ENCODE results near the gene SEC23A. TPM values are rescaled to one million over a fixed set of nuclear protein-coding genes. Genes with fewer than 3 reads are reported as not detected.
"Not testable (repeated sequence)": the region's sequence is repeated elsewhere in the genome, so short reads cannot be mapped to it uniquely, and the experiment has no call there.

SEC23A gene
- polyA plus RNA-seq, 2 of the 4 experiments (the other 2 are of a cell fraction) = 96.4 to 176 TPM

GRCh38 chr14:39060818-39061437, 42.1 kb downstream of the SEC23A start (continued):
- no peak for TF ChIP-seq KDM5A (IDR thresholded peaks at IDR 0.05)

- POLR2A ChIA-PET = no interaction called here
- 81% methylated on average over 10 of the region's 10 CpGs for WGBS (ENCODE audit: missing lambda C conversion rate)
- CTCF ChIA-PET = interaction anchor here (0.7 to 1.0 kb wide), 2 partner anchors 41 to 699 kb away, joined by 3 read pairs; no protein-coding TSS in a partner anchor
- H3K9me3 ChIP-seq = peaks cover 44% of the 10 kb centered on the region
- no peak overlapping the region for H3K4me3 ChIP-seq
- ATAC-seq (peak in 1 of 2 experiments; percentile 34; a peak in 1 of 6 replicates), DNase-seq (ENCODE audit: low read depth in 1 of 2, low spot score in 1 of 2) (peak in 1 of 2 experiments; percentile 57), FAIRE-seq (no peak)
- 0 out of 3 replicates have a peak, but pooled peaks cover 1% of the 10 kb centered on the region for H3K4me1 ChIP-seq
- no peak overlapping the region for H3K4me2 ChIP-seq
- TF ChIP-seq HES2 (IDR thresholded peaks at IDR 0.05) (peak; percentile 15; the same call in 1 of the 2 replicates), FOSB (CRISPR knock-in tag; IDR thresholded peaks at IDR 0.05) (no peak), NR3C1 (IDR thresholded peaks at IDR 0.05) (no peak), MAX (IDR thresholded peaks at IDR 0.05) (0 out of 2 replicates have a peak, but pooled peaks have one; percentile 24), FOSL2 (IDR thresholded peaks at IDR 0.05) (no peak), FOSL2 (CRISPR knock-in tag; IDR thresholded peaks at IDR 0.05) (no peak), CHD2 (IDR thresholded peaks at IDR 0.05; ENCODE audit: low read length, partially characterized antibody) (no peak), SMC3 (IDR thresholded peaks at IDR 0.05) (no peak), HOXB13 (CRISPR knock-in tag; IDR thresholded peaks at IDR 0.05; ENCODE audit: low read depth) (no peak), BHLHE40 (IDR thresholded peaks at IDR 0.05; ENCODE audit: low read depth, low read length) (no peak)
- no peak overlapping the region for H3K27ac ChIP-seq
These were observed 47.1 kb downstream of the SEC23A start for GRCh38 chr14:39055786-39056474.

GRCh38 chr14:39052869-39053454, 50.1 kb downstream of the SEC23A start:
- FAIRE-seq, H3K4me1 ChIP-seq, CTCF ChIA-PET: not testable (repeated sequence)

GRCh38 chr14:39050389-39050788, 52.6 kb downstream of the SEC23A start:
- DNase-seq (ENCODE audit: low read depth in 1 of 2, low spot score in 1 of 2) (peak in 1 of 2 experiments; percentile 21), FAIRE-seq (no peak)
- no peak overlapping the region for H3K27ac ChIP-seq

More at GRCh38 chr14:39052869-39053454, 50.1 kb downstream of the SEC23A start:
- 93% methylated on average over 5 of the region's 5 CpGs for WGBS (ENCODE audit: missing lambda C conversion rate)
- DNase-seq (ENCODE audit: low read depth in 1 of 2, low spot score in 1 of 2); H3K27ac ChIP-seq; H3K4me3 ChIP-seq; POLR2A ChIA-PET; ATAC-seq; H3K4me2 ChIP-seq: not testable (repeated sequence)
- peaks cover 40% of the 10 kb centered on the region for H3K9me3 ChIP-seq

GRCh38 chr14:39045889-39046288, 57.1 kb downstream of the SEC23A start:
- CTCF ChIA-PET = not testable (repeated sequence)
- 94% methylated on average over 6 of the region's 6 CpGs for WGBS (ENCODE audit: missing lambda C conversion rate)

More at GRCh38 chr14:39050389-39050788, 52.6 kb downstream of the SEC23A start:
- H3K4me2 ChIP-seq = no peak overlapping the region
- no peak for ATAC-seq
- peaks cover 16% of the 10 kb centered on the region for H3K9me3 ChIP-seq
- ChIA-PET POLR2A (no interaction called here), CTCF (no interaction called here)
- H3K4me1 ChIP-seq = peaks cover 7% of the 10 kb centered on the region; the same call in 1 of the 3 replicates
- H3K4me3 ChIP-seq = no peak overlapping the region
- WGBS (ENCODE audit: missing lambda C conversion rate) = 83% methylated on average over 2 of the region's 2 CpGs
- TF ChIP-seq SMC3 (IDR thresholded peaks at IDR 0.05) = no peak
- TF ChIP-seq ZNF302 (CRISPR knock-in tag; IDR thresholded peaks at IDR 0.05) = no peak
- TF ChIP-seq RNF2 (IDR thresholded peaks at IDR 0.05; ENCODE audit: borderline replicate concordance, low read depth) = no peak
- no peak for TF ChIP-seq RFX5 (IDR thresholded peaks at IDR 0.05)
- TF ChIP-seq ZFP36 (IDR thresholded peaks at IDR 0.05; ENCODE audit: borderline replicate concordance, partially characterized antibody) = no peak
- TF ChIP-seq ESRRA (IDR thresholded peaks at IDR 0.05; ENCODE audit: borderline replicate concordance, low read length) = no peak
- no peak for TF ChIP-seq BHLHE40 (IDR thresholded peaks at IDR 0.05; ENCODE audit: low read depth, low read length)
- TF ChIP-seq CHD4 (IDR thresholded peaks at IDR 0.05; ENCODE audit: borderline replicate concordance) = no peak
- TF ChIP-seq POLR2AphosphoS2 (conservative IDR thresholded peaks at IDR 0.05; ENCODE audit: low read length) = no peak
- TF ChIP-seq NPAS2 (CRISPR knock-in tag; IDR thresholded peaks at IDR 0.05; ENCODE audit: borderline replicate concordance) = no peak
- no peak for TF ChIP-seq MAZ (IDR thresholded peaks at IDR 0.05; ENCODE audit: borderline replicate concordance, low read depth, low read length)
- no peak for TF ChIP-seq NR3C1 (IDR thresholded peaks at IDR 0.05)
- no peak for TF ChIP-seq KDM5A (IDR thresholded peaks at IDR 0.05)
- no peak for TF ChIP-seq EHF (CRISPR knock-in tag; IDR thresholded peaks at IDR 0.05)
- no peak for TF ChIP-seq USF2 (IDR thresholded peaks at IDR 0.05)
- TF ChIP-seq HOXB5 (CRISPR knock-in tag; IDR thresholded peaks at IDR 0.05) = no peak
- no peak for TF ChIP-seq CEBPB (IDR thresholded peaks at IDR 0.05)

More at GRCh38 chr14:39045889-39046288, 57.1 kb downstream of the SEC23A start:
- H3K27ac ChIP-seq; POLR2A ChIA-PET; DNase-seq (ENCODE audit: low read depth in 1 of 2, low spot score in 1 of 2); FAIRE-seq; ATAC-seq; H3K9me3 ChIP-seq; H3K4me1 ChIP-seq; H3K4me3 ChIP-seq; H3K4me2 ChIP-seq: not testable (repeated sequence)

Data from A549 (cell line).